Measurements from ENCODE around the gene SH3BGRL3.
"Not testable (repeated sequence)": the region's sequence is repeated elsewhere in the genome, so short reads cannot be mapped to it uniquely, and the experiment has no call there.

Gene SH3BGRL3

GRCh38 chr1:26318338-26319064 lies 38.6 kb downstream of the SH3BGRL3 start:
- no peak for DNase-seq

- no peak for DNase-seq
Observed at GRCh38 chr1:26320896-26321295, 41.0 kb downstream of the SH3BGRL3 start.

GRCh38 chr1:26321315-26322041 lies 41.6 kb downstream of the SH3BGRL3 start:
- peak; percentile 31 for DNase-seq

- DNase-seq = no peak
Observed at GRCh38 chr1:26322042-26322331, 42.1 kb downstream of the SH3BGRL3 start.

GRCh38 chr1:26323382-26323781 lies 43.5 kb downstream of the SH3BGRL3 start:
- no peak for DNase-seq

- DNase-seq = no peak
Observed at GRCh38 chr1:26324550-26324949, 44.7 kb downstream of the SH3BGRL3 start.

GRCh38 chr1:26327956-26328362 lies 48.1 kb downstream of the SH3BGRL3 start:
- DNase-seq = peak; percentile 84

GRCh38 chr1:26328597-26328996 lies 48.7 kb downstream of the SH3BGRL3 start:
- DNase-seq = no peak

- not testable (repeated sequence) for DNase-seq
Observed at GRCh38 chr1:26329380-26329779, 49.5 kb downstream of the SH3BGRL3 start.

- DNase-seq = no peak
Observed at GRCh38 chr1:26330276-26330675, 50.4 kb downstream of the SH3BGRL3 start.
